Measurements from ENCODE around the gene CAMTA1.
A peak's percentile ranks its signal among the peaks of the same experiment; 100 is the strongest.

Gene CAMTA1

DNA sequence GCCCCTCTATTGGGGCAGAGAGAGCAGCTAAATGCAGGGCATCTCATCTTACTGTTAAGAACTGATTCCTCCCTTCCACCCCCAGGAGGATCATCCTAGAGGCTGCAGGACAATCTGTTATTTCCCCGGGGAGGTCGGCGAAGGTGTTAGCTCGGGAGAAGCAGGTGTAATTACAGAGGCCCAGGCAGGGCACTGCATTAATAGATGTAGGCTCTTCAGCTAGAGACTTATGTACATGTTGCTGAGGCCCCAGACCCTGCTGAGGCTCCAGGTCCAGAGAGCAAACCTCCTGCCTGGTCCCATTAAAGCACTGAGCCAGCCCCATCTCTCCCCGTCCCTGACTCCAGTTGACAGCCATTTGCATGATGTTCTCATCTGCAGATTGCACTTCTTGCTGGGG is 665.6 kb downstream of the CAMTA1 start:
- no peaks in the 10 kb centered on the region for H3K9me3 ChIP-seq (ENCODE audit: control insufficient read depth in 5 of 5, low read length in 5 of 5)
- H3K9ac ChIP-seq (ENCODE audit: low read length in 5 of 5) = no peak overlapping the region
- no peaks in the 10 kb centered on the region for H3K36me3 ChIP-seq (ENCODE audit: control insufficient read depth in 5 of 5, insufficient read depth in 5 of 5, low read length in 5 of 5)
- H3K27ac ChIP-seq (ENCODE audit: low read depth, low read length) = no peak overlapping the region
- peaks cover 3 to 20% (median 17%) of the 10 kb centered on the region in 5 donors for H3K4me1 ChIP-seq (ENCODE audit: control insufficient read depth in 5 of 5, insufficient read depth in 5 of 5, low read length in 5 of 5)
- H3K4me3 ChIP-seq (ENCODE audit: low read depth in 1 of 5, low read length in 5 of 5) = no peak overlapping the region
- peaks cover 0 to 3% (median 0%) of the 10 kb centered on the region in 5 donors for H3K27me3 ChIP-seq (ENCODE audit: control insufficient read depth in 5 of 5, insufficient read depth in 4 of 5, low read length in 5 of 5)

GRCh38 chr1:7453038-7453437 is 667.8 kb downstream of the CAMTA1 start:
- Histone ChIP-seq H3K4me3 (ENCODE audit: low read depth in 1 of 5, low read length in 5 of 5) (no peak overlapping the region), H3K9ac (ENCODE audit: low read length in 5 of 5) (no peak overlapping the region), H3K27ac (ENCODE audit: low read depth, low read length) (no peak overlapping the region), H3K27me3 (ENCODE audit: control insufficient read depth in 5 of 5, insufficient read depth in 4 of 5, low read length in 5 of 5) (no peaks in the 10 kb centered on the region), H3K4me1 (ENCODE audit: control insufficient read depth in 5 of 5, insufficient read depth in 5 of 5, low read length in 5 of 5) (peaks cover 3 to 33% (median 25%) of the 10 kb centered on the region in 5 donors), H3K36me3 (ENCODE audit: control insufficient read depth in 5 of 5, insufficient read depth in 5 of 5, low read length in 5 of 5) (no peaks in the 10 kb centered on the region), H3K9me3 (ENCODE audit: control insufficient read depth in 5 of 5, low read length in 5 of 5) (no peaks in the 10 kb centered on the region)

- no peaks in the 10 kb centered on the region for H3K36me3 ChIP-seq (ENCODE audit: control insufficient read depth in 5 of 5, insufficient read depth in 5 of 5, low read length in 5 of 5)
- H3K27ac ChIP-seq (ENCODE audit: low read depth, low read length) = no peak overlapping the region
- H3K27me3 ChIP-seq (ENCODE audit: control insufficient read depth in 5 of 5, insufficient read depth in 4 of 5, low read length in 5 of 5) = no peaks in the 10 kb centered on the region
- no peak overlapping the region for H3K9ac ChIP-seq (ENCODE audit: low read length in 5 of 5)
- H3K4me1 ChIP-seq (ENCODE audit: control insufficient read depth in 5 of 5, insufficient read depth in 5 of 5, low read length in 5 of 5) = peaks cover 3 to 44% (median 33%) of the 10 kb centered on the region in 5 donors
- H3K4me3 ChIP-seq (ENCODE audit: low read depth in 1 of 5, low read length in 5 of 5) = no peak overlapping the region
- H3K9me3 ChIP-seq (ENCODE audit: control insufficient read depth in 5 of 5, low read length in 5 of 5) = no peaks in the 10 kb centered on the region
Measured at GRCh38 chr1:7454052-7454815, 669.0 kb downstream of the CAMTA1 start.

- Histone ChIP-seq H3K4me1 (ENCODE audit: control insufficient read depth in 5 of 5, insufficient read depth in 5 of 5, low read length in 5 of 5) (peaks cover 5 to 51% (median 35%) of the 10 kb centered on the region in 5 donors), H3K9ac (ENCODE audit: low read length in 5 of 5) (peak overlapping the region in 1 of 5 donors; percentile 9), H3K27me3 (ENCODE audit: control insufficient read depth in 5 of 5, insufficient read depth in 4 of 5, low read length in 5 of 5) (no peaks in the 10 kb centered on the region), H3K4me3 (ENCODE audit: low read depth in 1 of 5, low read length in 5 of 5) (peak overlapping the region in 1 of 5 donors; percentile 36), H3K27ac (ENCODE audit: low read depth, low read length) (no peak overlapping the region), H3K9me3 (ENCODE audit: control insufficient read depth in 5 of 5, low read length in 5 of 5) (no peaks in the 10 kb centered on the region), H3K36me3 (ENCODE audit: control insufficient read depth in 5 of 5, insufficient read depth in 5 of 5, low read length in 5 of 5) (no peaks in the 10 kb centered on the region)
Measured at GRCh38 chr1:7454895-7455784, 669.9 kb downstream of the CAMTA1 start.

- Histone ChIP-seq H3K36me3 (ENCODE audit: control insufficient read depth in 5 of 5, insufficient read depth in 5 of 5, low read length in 5 of 5) (no peaks in the 10 kb centered on the region), H3K27ac (ENCODE audit: low read depth, low read length) (no peak overlapping the region), H3K27me3 (ENCODE audit: control insufficient read depth in 5 of 5, insufficient read depth in 4 of 5, low read length in 5 of 5) (no peaks in the 10 kb centered on the region), H3K4me3 (ENCODE audit: low read depth in 1 of 5, low read length in 5 of 5) (no peak overlapping the region), H3K4me1 (ENCODE audit: control insufficient read depth in 5 of 5, insufficient read depth in 5 of 5, low read length in 5 of 5) (peaks cover 5 to 51% (median 35%) of the 10 kb centered on the region in 5 donors), H3K9ac (ENCODE audit: low read length in 5 of 5) (no peak overlapping the region), H3K9me3 (ENCODE audit: control insufficient read depth in 5 of 5, low read length in 5 of 5) (no peaks in the 10 kb centered on the region)
Measured at GRCh38 chr1:7455796-7456721, 670.8 kb downstream of the CAMTA1 start.

- no peak overlapping the region for H3K9ac ChIP-seq (ENCODE audit: low read length in 5 of 5)
- H3K36me3 ChIP-seq (ENCODE audit: control insufficient read depth in 5 of 5, insufficient read depth in 5 of 5, low read length in 5 of 5) = no peaks in the 10 kb centered on the region
- H3K4me1 ChIP-seq (ENCODE audit: control insufficient read depth in 5 of 5, insufficient read depth in 5 of 5, low read length in 5 of 5) = peaks cover 5 to 51% (median 35%) of the 10 kb centered on the region in 5 donors
- no peaks in the 10 kb centered on the region for H3K9me3 ChIP-seq (ENCODE audit: control insufficient read depth in 5 of 5, low read length in 5 of 5)
- no peaks in the 10 kb centered on the region for H3K27me3 ChIP-seq (ENCODE audit: control insufficient read depth in 5 of 5, insufficient read depth in 4 of 5, low read length in 5 of 5)
- no peak overlapping the region for H3K27ac ChIP-seq (ENCODE audit: low read depth, low read length)
- no peak overlapping the region for H3K4me3 ChIP-seq (ENCODE audit: low read depth in 1 of 5, low read length in 5 of 5)
Measured at GRCh38 chr1:7456722-7457082, 671.4 kb downstream of the CAMTA1 start.

DNA sequence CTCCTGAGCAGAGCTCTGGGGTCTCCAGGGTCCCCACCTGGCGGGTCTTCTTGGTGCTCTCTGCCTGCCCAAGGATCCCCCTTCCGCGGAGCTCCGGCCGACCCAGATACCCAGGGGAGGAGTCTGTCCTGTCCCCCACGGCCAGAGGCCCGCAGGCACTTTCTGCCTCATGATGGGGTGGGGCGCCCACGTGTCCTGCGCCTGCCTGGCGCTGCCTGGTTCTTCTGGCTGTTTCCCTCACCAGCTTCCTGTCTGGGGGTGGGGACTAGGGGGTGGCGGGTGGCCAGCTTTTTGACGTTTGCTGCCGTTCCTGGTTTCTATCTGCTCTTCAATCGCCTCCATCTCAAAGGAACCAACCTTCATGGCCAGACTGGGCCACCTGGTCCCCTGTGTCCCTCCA is 672.6 kb downstream of the CAMTA1 start:
- peaks cover 5 to 51% (median 35%) of the 10 kb centered on the region in 5 donors for H3K4me1 ChIP-seq (ENCODE audit: control insufficient read depth in 5 of 5, insufficient read depth in 5 of 5, low read length in 5 of 5)
- H3K9ac ChIP-seq (ENCODE audit: low read length in 5 of 5) = no peak overlapping the region
- no peaks in the 10 kb centered on the region for H3K9me3 ChIP-seq (ENCODE audit: control insufficient read depth in 5 of 5, low read length in 5 of 5)
- no peak overlapping the region for H3K4me3 ChIP-seq (ENCODE audit: low read depth in 1 of 5, low read length in 5 of 5)
- H3K27me3 ChIP-seq (ENCODE audit: control insufficient read depth in 5 of 5, insufficient read depth in 4 of 5, low read length in 5 of 5) = no peaks in the 10 kb centered on the region
- H3K27ac ChIP-seq (ENCODE audit: low read depth, low read length) = no peak overlapping the region
- no peaks in the 10 kb centered on the region for H3K36me3 ChIP-seq (ENCODE audit: control insufficient read depth in 5 of 5, insufficient read depth in 5 of 5, low read length in 5 of 5)

DNA sequence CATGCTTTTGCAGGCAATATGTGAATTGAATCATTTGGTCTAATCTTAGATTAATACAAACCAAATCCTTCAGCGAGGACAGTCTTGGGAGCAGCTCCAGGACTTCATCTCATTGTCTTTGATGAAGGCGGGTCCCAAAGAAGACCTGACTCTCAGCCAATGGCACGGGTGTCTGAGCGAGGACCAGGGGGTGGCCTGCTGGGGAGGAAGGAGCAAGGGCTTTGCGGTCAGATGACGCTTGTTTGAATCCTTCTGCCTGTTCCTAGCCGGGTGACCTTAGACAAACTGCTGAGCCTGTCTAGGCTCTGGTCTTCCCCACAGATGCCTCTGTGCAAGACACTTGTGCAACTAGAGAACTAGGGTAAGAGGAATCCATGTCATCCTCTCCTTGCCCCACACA is 673.7 kb downstream of the CAMTA1 start:
- Histone ChIP-seq H3K4me3 (ENCODE audit: low read depth in 1 of 5, low read length in 5 of 5) (no peak overlapping the region), H3K27ac (ENCODE audit: low read depth, low read length) (no peak overlapping the region), H3K9ac (ENCODE audit: low read length in 5 of 5) (no peak overlapping the region), H3K27me3 (ENCODE audit: control insufficient read depth in 5 of 5, insufficient read depth in 4 of 5, low read length in 5 of 5) (no peaks in the 10 kb centered on the region), H3K9me3 (ENCODE audit: control insufficient read depth in 5 of 5, low read length in 5 of 5) (no peaks in the 10 kb centered on the region), H3K4me1 (ENCODE audit: control insufficient read depth in 5 of 5, insufficient read depth in 5 of 5, low read length in 5 of 5) (peaks cover 4 to 52% (median 35%) of the 10 kb centered on the region in 5 donors), H3K36me3 (ENCODE audit: control insufficient read depth in 5 of 5, insufficient read depth in 5 of 5, low read length in 5 of 5) (no peaks in the 10 kb centered on the region)

DNA sequence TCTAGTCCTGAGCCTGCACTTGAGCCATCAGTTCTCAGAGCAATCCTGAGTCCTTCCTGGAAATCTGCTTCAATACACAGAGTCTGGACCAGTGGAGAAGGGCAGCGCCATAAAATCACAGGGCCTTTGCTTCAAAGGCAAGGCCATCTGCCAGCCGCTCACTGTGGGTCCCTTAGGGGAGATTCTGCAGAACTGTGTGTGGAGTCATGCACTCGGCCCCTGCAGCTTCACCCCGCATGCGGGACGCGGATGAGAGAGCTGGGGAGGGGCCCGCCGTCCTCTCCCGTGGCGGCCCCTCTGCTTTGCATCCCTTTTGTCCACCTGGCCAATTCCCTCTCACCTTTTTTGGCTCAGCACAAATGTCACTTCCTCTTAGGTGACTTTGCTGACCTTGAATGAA is 674.7 kb downstream of the CAMTA1 start:
- Histone ChIP-seq H3K4me3 (ENCODE audit: low read depth in 1 of 5, low read length in 5 of 5) (no peak overlapping the region), H3K9ac (ENCODE audit: low read length in 5 of 5) (no peak overlapping the region), H3K4me1 (ENCODE audit: control insufficient read depth in 5 of 5, insufficient read depth in 5 of 5, low read length in 5 of 5) (peaks cover 4 to 54% (median 34%) of the 10 kb centered on the region in 5 donors), H3K36me3 (ENCODE audit: control insufficient read depth in 5 of 5, insufficient read depth in 5 of 5, low read length in 5 of 5) (no peaks in the 10 kb centered on the region), H3K27me3 (ENCODE audit: control insufficient read depth in 5 of 5, insufficient read depth in 4 of 5, low read length in 5 of 5) (no peaks in the 10 kb centered on the region), H3K9me3 (ENCODE audit: control insufficient read depth in 5 of 5, low read length in 5 of 5) (no peaks in the 10 kb centered on the region), H3K27ac (ENCODE audit: low read depth, low read length) (no peak overlapping the region)

All from subcutaneous abdominal adipose tissue (tissue), 5 donors.